ENCODE data around the gene SOX21. TPM values are rescaled to one million over a fixed set of nuclear protein-coding genes. Genes with fewer than 3 reads are reported as not detected.

Gene SOX21
- total and polyA plus RNA-seq, 10 of the 15 experiments (the other 5 are each of a cell fraction or from before 2014, with no cell fraction given) = not detected

GRCh38 chr13:94666065-94666464, 46.3 kb downstream of the SOX21 start:
- in situ Hi-C loops (cut with MboI) = no loop called here
- ATAC-seq (no peak), FAIRE-seq (no peak), DNase-seq (ENCODE audit: low read depth, low spot score) (no peak)
- no peak for TF ChIP-seq TAF1 (IDR thresholded peaks at IDR 0.05; ENCODE audit: borderline replicate concordance, low read depth, low read length)
- TF ChIP-seq ZNF622 (IDR thresholded peaks at IDR 0.05) = no peak
- no peak for TF ChIP-seq ZNF384 (IDR thresholded peaks at IDR 0.05; ENCODE audit: borderline replicate concordance, low read depth, low read length)
- TF ChIP-seq HDAC6 (IDR thresholded peaks at IDR 0.05; ENCODE audit: unreplicated experiment) = no peak
- no peak for TF ChIP-seq ASH2L (IDR thresholded peaks at IDR 0.05; ENCODE audit: borderline replicate concordance, low read depth)
- TF ChIP-seq LARP7 (IDR thresholded peaks at IDR 0.05) = no peak
- TF ChIP-seq USF2 (IDR thresholded peaks at IDR 0.05; ENCODE audit: borderline replicate concordance, low read depth, low read length) = no peak
- no peak for TF ChIP-seq FOS (IDR thresholded peaks at IDR 0.05; ENCODE audit: borderline replicate concordance, extremely low read depth, insufficient read length)
- TF ChIP-seq ATF7 (IDR thresholded peaks at IDR 0.05; ENCODE audit: low read depth) = no peak
- TF ChIP-seq CTCF (IDR thresholded peaks at IDR 0.05 in 2 of 3, conservative IDR thresholded peaks at IDR 0.05 in 1 of 3; ENCODE audit: control insufficient read depth in 2 of 3, extremely low read depth in 1 of 3, insufficient read depth in 1 of 3, low read depth in 3 of 3, low read length in 3 of 3) = no peak
- TF ChIP-seq ZBTB33 (IDR thresholded peaks at IDR 0.05) = no peak
- TF ChIP-seq MLLT1 (IDR thresholded peaks at IDR 0.05) = no peak
- no peak for TF ChIP-seq ZNF207 (IDR thresholded peaks at IDR 0.05; ENCODE audit: borderline replicate concordance)
- no peak for TF ChIP-seq EGR1 (IDR thresholded peaks at IDR 0.05; ENCODE audit: borderline replicate concordance in 1 of 2, low read depth in 2 of 2, low read length in 2 of 2)
- TF ChIP-seq CHD2 (IDR thresholded peaks at IDR 0.05; ENCODE audit: borderline replicate concordance, low read depth, low read length) = no peak
- no peak for TF ChIP-seq STAT1 (conservative IDR thresholded peaks at IDR 0.05)
- no peak for TF ChIP-seq JUNB (IDR thresholded peaks at IDR 0.05)
- TF ChIP-seq NR2C1 (IDR thresholded peaks at IDR 0.05) = no peak
- H3K9me3 ChIP-seq (replicated peaks; ENCODE audit: control insufficient read depth, insufficient read depth, low read length) = no peaks in the 10 kb centered on the region; the same call in 2 of the 3 replicates
- ChIA-PET CTCF (interaction anchor here (0.6 to 1.5 kb wide), 2 partner anchors 8 to 725 kb away, joined by 3 to 5 read pairs; no protein-coding TSS in a partner anchor), RAD21 (ENCODE audit: unreplicated experiment) (no interaction called here), POLR2A (interaction anchor here (0.9 kb wide), 1 partner anchor 8 kb away, joined by 3 read pairs; no protein-coding TSS in a partner anchor), SMC1A (ENCODE audit: uncharacterized antibody, unreplicated experiment) (no interaction called here)
- WGBS (ENCODE audit: insufficient coverage, insufficient replicate concordance, low lambda C conversion rate, missing lambda C conversion rate) = 57% methylated on average over 7 of the region's 7 CpGs
- no TSS peak for BruUV-seq (replicated peaks)
- H3K9ac ChIP-seq (ENCODE audit: control insufficient read depth, insufficient read depth, low read length) = no peak overlapping the region
- no peak overlapping the region for H3K4me2 ChIP-seq (ENCODE audit: control insufficient read depth, insufficient read depth)
- H3K4me3 ChIP-seq = no peak overlapping the region
- H4K20me1 ChIP-seq (ENCODE audit: control insufficient read depth, insufficient read depth) = no peaks in the 10 kb centered on the region
- H3K4me1 ChIP-seq (ENCODE audit: control insufficient read depth, insufficient read depth, low read length) = no peaks in the 10 kb centered on the region
- H2AFZ ChIP-seq (ENCODE audit: control insufficient read depth, low read depth, low read length) = no peak overlapping the region
- intact Hi-C loops (cut with micrococcal nuclease; ENCODE audit: unreplicated experiment) = no loop called here
- no peaks in the 10 kb centered on the region for H3K36me3 ChIP-seq (ENCODE audit: control insufficient read depth in 2 of 2, insufficient read depth in 2 of 2, low read length in 1 of 2)
- H3K27ac ChIP-seq (ENCODE audit: control insufficient read depth, insufficient read depth) = no peak overlapping the region
- 0 out of 4 replicates have a peak, but pooled peaks cover 0 to 2% of the 10 kb centered on the region in 2 experiments for H3K27me3 ChIP-seq (replicated peaks in 1 of 2; ENCODE audit: control insufficient read depth in 2 of 2, insufficient read depth in 2 of 2, low read length in 1 of 2)
- no peaks in the 10 kb centered on the region for H3K79me2 ChIP-seq (ENCODE audit: control insufficient read depth, insufficient read depth, low read length)

Data from GM12878 (cell line).